Stimulated activated naive CD8-positive, alpha-beta T cell treated with anti-CD3 and anti-CD28 coated beads, Interleukin-15, amount 100 ng/mL, for 72 hours (primary cell): ENCODE results near the gene SYT4.
"Not testable (repeated sequence)": the region's sequence is repeated elsewhere in the genome, so short reads cannot be mapped to it uniquely, and the experiment has no call there.

ENCODE experiments used
- ATAC-seq: fragments of 150-1000 bp; cut with Tn5 transposase; 2 replicates; pipeline ENCODE4 v1.10.0; 2021; ENCODE audit warnings: mild to moderate bottlenecking, moderate library complexity
- DNase-seq, 2 donors: peaks; one replicate each; pipeline ENCODE4 v3.0.0; 2021 to 2022
- H3K27ac Mint-ChIP-seq, 2 donors: one replicate each; pipeline ENCODE4 v1.8.0; 2022; ENCODE audit warnings: mild to moderate bottlenecking in 2 of 2, mixed read lengths in 2 of 2, moderate library complexity in 2 of 2
- H3K27me3 Mint-ChIP-seq: one replicate; pipeline ENCODE4 v1.8.0; 2022; ENCODE audit warnings: mixed read lengths
- H3K4me1 Mint-ChIP-seq: one replicate; pipeline ENCODE4 v1.8.0; 2022; ENCODE audit warnings: mild to moderate bottlenecking, mixed read lengths
- H3K4me3 Mint-ChIP-seq, 2 donors: one replicate each; pipeline ENCODE4 v1.8.0; 2022; ENCODE audit warnings: mild to moderate bottlenecking in 2 of 2, mixed read lengths in 2 of 2, moderate library complexity in 1 of 2
- H3K9me3 Mint-ChIP-seq, 2 donors: one replicate each; pipeline ENCODE4 v1.8.0; 2022; ENCODE audit warnings: mixed read lengths in 2 of 2

The SYT4 gene

GRCh38 chr18:43277164-43277600 lies at the start of gene SYT4:
Gene SYT4, minus strand, starts transcription at chr18:43277490. Its CDS starts 209 bp downstream, at chr18:43277281.
- ATAC-seq (no peak), DNase-seq (no peak)
- Mint-ChIP-seq H3K27me3 (peaks cover 19% of the 10 kb centered on the region), H3K4me1 (no peaks in the 10 kb centered on the region), H3K27ac (no peak within 1 kb of the TSS), H3K4me3 (no peak within 1 kb of the TSS), H3K9me3 (no peaks in the 10 kb centered on the region)

GRCh38 chr18:43322132-43322531 lies 44.8 kb upstream of the SYT4 start:
- DNase-seq (no peak), ATAC-seq (no peak)
- H3K4me3 Mint-ChIP-seq: no peak overlapping the region
- H3K4me1 Mint-ChIP-seq: no peaks in the 10 kb centered on the region
- H3K27ac Mint-ChIP-seq: no peak overlapping the region
- no peaks in the 10 kb centered on the region for H3K27me3 Mint-ChIP-seq
- H3K9me3 Mint-ChIP-seq: no peaks in the 10 kb centered on the region

- Mint-ChIP-seq H3K27ac (no peak overlapping the region), H3K4me3 (no peak overlapping the region), H3K27me3 (no peaks in the 10 kb centered on the region), H3K4me1 (no peaks in the 10 kb centered on the region), H3K9me3 (peaks cover 0 to 5% of the 10 kb centered on the region in 2 donors)
- no peak for DNase-seq
- ATAC-seq: no peak
These were observed 37.7 kb upstream of the SYT4 start for GRCh38 chr18:43314941-43315340.

- peaks cover 0 to 5% of the 10 kb centered on the region in 2 donors for H3K9me3 Mint-ChIP-seq
- no peaks in the 10 kb centered on the region for H3K4me1 Mint-ChIP-seq
- no peak overlapping the region for H3K4me3 Mint-ChIP-seq
- no peak overlapping the region for H3K27ac Mint-ChIP-seq
- ATAC-seq (no peak), DNase-seq (no peak)
- no peaks in the 10 kb centered on the region for H3K27me3 Mint-ChIP-seq
These were observed 35.6 kb upstream of the SYT4 start for GRCh38 chr18:43312891-43313290.

DNA sequence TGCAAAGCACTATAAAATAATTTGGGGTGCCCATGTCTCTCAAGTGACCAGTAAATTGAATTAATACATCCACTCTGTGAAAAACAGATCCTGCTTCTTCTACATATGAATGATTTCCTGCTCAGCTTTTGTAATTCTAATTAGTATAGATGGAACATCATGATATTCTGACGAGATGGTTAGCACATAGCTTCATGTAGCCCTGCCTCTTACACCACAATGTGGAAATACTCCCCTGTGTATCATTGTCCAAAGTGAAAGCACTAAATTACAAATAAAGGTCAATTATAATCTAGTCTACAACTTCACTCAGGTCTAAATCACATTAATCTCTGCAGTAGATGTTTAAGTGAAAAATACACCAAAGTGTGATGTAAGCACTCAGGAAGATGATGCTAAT lies 32.9 kb upstream of the SYT4 start:
- H3K4me3 Mint-ChIP-seq: no peak overlapping the region
- H3K9me3 Mint-ChIP-seq: peaks cover 0 to 12% of the 10 kb centered on the region in 2 donors
- H3K27me3 Mint-ChIP-seq: no peaks in the 10 kb centered on the region
- no peak for ATAC-seq
- H3K4me1 Mint-ChIP-seq: no peaks in the 10 kb centered on the region
- H3K27ac Mint-ChIP-seq: no peak overlapping the region
- no peak for DNase-seq

- Mint-ChIP-seq H3K4me1 (no peaks in the 10 kb centered on the region), H3K27ac (no peak overlapping the region), H3K4me3 (no peak overlapping the region), H3K27me3 (no peaks in the 10 kb centered on the region), H3K9me3 (peaks cover 0 to 8% of the 10 kb centered on the region in 2 donors)
- no peak for DNase-seq
- ATAC-seq: no peak
These were observed 26.1 kb upstream of the SYT4 start for GRCh38 chr18:43303376-43303775.

DNA sequence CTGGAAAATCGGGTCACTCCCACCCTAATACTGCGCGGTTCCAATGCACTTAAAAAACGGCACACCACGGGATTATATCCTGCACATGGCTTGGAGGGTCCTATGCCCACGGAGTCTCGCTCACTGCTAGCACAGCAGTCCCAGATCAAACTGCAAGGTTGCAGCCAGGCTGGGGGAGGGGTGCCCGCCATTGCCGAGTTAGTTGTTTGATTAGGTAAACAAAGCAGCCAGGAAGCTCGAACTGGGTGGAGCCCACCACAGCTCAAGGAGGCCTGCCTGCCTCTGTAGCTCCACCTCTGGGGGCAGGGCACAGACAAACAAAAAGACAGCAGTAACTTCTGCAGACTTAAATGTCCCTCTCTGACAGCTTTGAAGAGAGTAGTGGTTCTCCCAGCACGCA lies 8.9 kb upstream of the SYT4 start:
- not testable (repeated sequence) for H3K27ac Mint-ChIP-seq, H3K27me3 Mint-ChIP-seq

GRCh38 chr18:43283299-43283698 lies 6.0 kb upstream of the SYT4 start:
- ATAC-seq (no peak), DNase-seq (no peak)
- Mint-ChIP-seq H3K4me3 (no peak overlapping the region), H3K27me3 (peaks cover 4% of the 10 kb centered on the region), H3K9me3 (peaks cover 0 to 6% of the 10 kb centered on the region in 2 donors), H3K27ac (no peak overlapping the region), H3K4me1 (no peaks in the 10 kb centered on the region)

More for the DNA sequence above, 8.9 kb upstream of the SYT4 start:
- not testable (repeated sequence) for H3K4me3 Mint-ChIP-seq, H3K9me3 Mint-ChIP-seq, ATAC-seq, DNase-seq, H3K4me1 Mint-ChIP-seq

- Mint-ChIP-seq H3K4me1 (no peaks in the 10 kb centered on the region), H3K9me3 (peaks cover 0 to 6% of the 10 kb centered on the region in 2 donors), H3K4me3 (no peak overlapping the region), H3K27ac (no peak overlapping the region), H3K27me3 (peaks cover 19% of the 10 kb centered on the region)
- ATAC-seq (no peak), DNase-seq (no peak)
These were observed 1.9 kb upstream of the SYT4 start for GRCh38 chr18:43279015-43279744.

DNA sequence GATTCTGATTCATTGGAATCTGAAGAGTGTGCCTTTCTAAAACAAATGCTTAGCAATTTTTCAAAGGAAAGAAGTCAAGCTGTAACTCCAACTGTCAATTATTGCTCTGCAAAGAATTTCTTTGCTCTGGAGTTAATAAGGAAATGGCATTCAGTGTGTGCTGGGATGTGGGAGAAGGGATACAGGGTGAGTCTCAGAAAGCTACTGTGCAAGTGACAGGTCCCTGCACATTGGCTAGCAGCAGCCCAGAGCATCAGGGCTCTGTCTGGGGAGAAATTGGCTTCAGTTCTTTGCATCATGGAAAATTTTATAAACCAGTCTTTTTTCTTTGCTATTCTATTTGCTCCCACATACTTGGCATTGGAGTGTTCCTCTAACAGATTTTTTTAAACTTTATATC lies 1.1 kb upstream of the SYT4 start:
- ATAC-seq: no peak
- peaks cover 19% of the 10 kb centered on the region for H3K27me3 Mint-ChIP-seq
- peaks cover 0 to 6% of the 10 kb centered on the region in 2 donors for H3K9me3 Mint-ChIP-seq
- H3K27ac Mint-ChIP-seq: no peak overlapping the region
- H3K4me1 Mint-ChIP-seq: no peaks in the 10 kb centered on the region
- DNase-seq: no peak
- H3K4me3 Mint-ChIP-seq: no peak overlapping the region

- Mint-ChIP-seq H3K27me3 (peaks cover 19% of the 10 kb centered on the region), H3K9me3 (no peaks in the 10 kb centered on the region), H3K4me3 (no peak overlapping the region), H3K4me1 (no peaks in the 10 kb centered on the region), H3K27ac (no peak overlapping the region)
- no peak for DNase-seq
- ATAC-seq: no peak
These were observed 799 bp downstream of the SYT4 start for GRCh38 chr18:43276491-43276890.

- no peaks in the 10 kb centered on the region for H3K9me3 Mint-ChIP-seq
- H3K27ac Mint-ChIP-seq: no peak overlapping the region
- H3K4me3 Mint-ChIP-seq: no peak overlapping the region
- peaks cover 19% of the 10 kb centered on the region for H3K27me3 Mint-ChIP-seq
- ATAC-seq (no peak), DNase-seq (no peak)
- no peaks in the 10 kb centered on the region for H3K4me1 Mint-ChIP-seq
These were observed 1.7 kb downstream of the SYT4 start for GRCh38 chr18:43275546-43275945.

- no peak overlapping the region for H3K4me3 Mint-ChIP-seq
- no peaks in the 10 kb centered on the region for H3K9me3 Mint-ChIP-seq
- H3K4me1 Mint-ChIP-seq: no peaks in the 10 kb centered on the region
- no peak for DNase-seq
- peaks cover 19% of the 10 kb centered on the region for H3K27me3 Mint-ChIP-seq
- H3K27ac Mint-ChIP-seq: no peak overlapping the region
- ATAC-seq: no peak
These were observed 2.8 kb downstream of the SYT4 start for GRCh38 chr18:43274526-43274925.

DNA sequence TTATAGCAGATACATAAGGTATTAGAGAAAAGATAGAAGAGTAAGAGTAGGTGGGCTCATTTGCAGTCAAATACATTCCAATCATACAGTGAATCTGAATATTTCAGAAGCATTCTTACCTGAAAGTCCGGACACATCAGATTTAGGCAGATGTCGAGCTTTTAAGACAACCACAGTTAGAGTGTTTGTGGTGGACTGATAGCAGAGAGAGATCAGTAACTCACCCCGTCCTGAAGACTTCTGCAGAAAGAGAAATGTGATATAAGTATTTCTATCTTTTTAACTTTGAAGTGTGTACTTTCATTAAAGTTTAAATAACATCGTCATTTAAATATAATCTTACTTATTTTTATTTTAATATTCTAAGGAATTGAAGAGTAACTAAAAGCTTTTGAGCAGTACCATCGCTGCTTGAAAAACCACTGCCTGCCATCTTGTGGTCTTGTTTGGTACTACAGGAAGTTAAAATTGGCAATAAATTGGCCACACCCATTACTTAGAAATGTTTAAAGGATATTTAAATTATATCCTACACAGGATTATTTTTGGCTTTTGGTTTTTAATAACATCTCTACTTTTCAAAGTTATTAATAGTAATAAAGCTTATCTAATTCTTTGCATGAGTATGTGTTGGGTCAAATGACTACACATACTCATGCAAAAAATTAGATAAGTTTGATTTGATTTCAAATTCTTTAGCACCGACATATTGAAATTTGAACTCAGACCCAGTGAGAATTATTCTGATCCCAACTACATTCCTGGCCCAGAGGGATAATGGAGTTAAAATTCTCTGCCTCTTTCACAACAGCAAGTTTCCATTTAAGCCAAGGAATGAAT lies 5.5 kb downstream of the SYT4 start:
- Mint-ChIP-seq H3K27me3 (peaks cover under 1% of the 10 kb centered on the region), H3K27ac (no peak overlapping the region), H3K4me3 (no peak overlapping the region), H3K4me1 (no peaks in the 10 kb centered on the region), H3K9me3 (no peaks in the 10 kb centered on the region)
- DNase-seq (peak; percentile 17 to 25), ATAC-seq (no peak)

DNA sequence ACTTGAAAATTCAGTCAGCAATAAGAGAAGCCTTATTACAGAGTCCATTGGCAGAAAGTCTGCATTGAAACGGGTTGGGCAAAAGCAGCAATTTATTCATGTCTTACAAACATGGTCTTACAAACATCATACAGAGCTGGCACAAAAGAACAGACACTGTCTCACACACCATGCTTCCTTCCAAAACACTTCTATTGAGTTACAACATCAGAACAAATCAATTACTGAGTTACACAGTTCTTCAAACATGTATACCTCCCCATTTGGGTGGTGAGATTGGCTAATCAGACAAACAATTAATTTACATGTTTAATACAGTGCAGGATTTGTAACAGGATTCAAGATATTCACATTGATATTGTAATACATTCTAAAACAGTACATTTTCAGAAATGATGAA lies 9.5 kb downstream of the SYT4 start:
- H3K4me1 Mint-ChIP-seq: no peaks in the 10 kb centered on the region
- no peaks in the 10 kb centered on the region for H3K27me3 Mint-ChIP-seq
- no peak for ATAC-seq
- DNase-seq: no peak
- H3K4me3 Mint-ChIP-seq: no peak overlapping the region
- no peak overlapping the region for H3K27ac Mint-ChIP-seq
- peaks cover 0 to 8% of the 10 kb centered on the region in 2 donors for H3K9me3 Mint-ChIP-seq

GRCh38 chr18:43265465-43265864 lies 11.8 kb downstream of the SYT4 start:
- ATAC-seq: no peak
- Mint-ChIP-seq H3K27ac (no peak overlapping the region), H3K4me3 (no peak overlapping the region), H3K27me3 (no peaks in the 10 kb centered on the region), H3K4me1 (no peaks in the 10 kb centered on the region), H3K9me3 (peaks cover 0 to 20% of the 10 kb centered on the region in 2 donors)
- DNase-seq: no peak
